Activated T-helper 2 cell treated with anti-CD3 and anti-CD28 coated beads, Interferon-gamma antibody, Interleukin-2, Interleukin-4, amounts not matched to agents 10 μg/mL and 5 μg/mL and 100 μg/mL, durations not matched to agents 14 hours and 24 hours and 36 hours (primary cell): ENCODE results near the gene HBQ1. TPM values are rescaled to one million over a fixed set of nuclear protein-coding genes. Genes with fewer than 3 reads are reported as not detected.
"Not testable (repeated sequence)": the region's sequence is repeated elsewhere in the genome, so short reads cannot be mapped to it uniquely, and the experiment has no call there.

Experiments
- DNase-seq: peaks from one replicate; pipeline ENCODE4 v3.0.0; 2021; ENCODE audit warnings: low spot score
- H3K27ac Mint-ChIP-seq: one replicate; pipeline ENCODE4 v1.8.0; 2021; ENCODE audit warnings: mixed read lengths
- H3K27me3 Mint-ChIP-seq: one replicate; pipeline ENCODE4 v1.8.0; 2021; ENCODE audit warnings: low read depth, mixed read lengths
- H3K36me3 Mint-ChIP-seq: one replicate; pipeline ENCODE4 v1.8.0; 2021; ENCODE audit warnings: low read depth, mixed read lengths
- H3K4me1 Mint-ChIP-seq: one replicate; pipeline ENCODE4 v1.8.0; 2021; ENCODE audit warnings: low read depth, mixed read lengths
- H3K4me3 Mint-ChIP-seq: one replicate; pipeline ENCODE4 v1.8.0; 2021; ENCODE audit warnings: low read depth, mild to moderate bottlenecking, moderate library complexity, mixed read lengths
- H3K9me3 Mint-ChIP-seq: one replicate; pipeline ENCODE4 v1.8.0; 2021; ENCODE audit warnings: mixed read lengths
- intact Hi-C: fragments of 100-400 bp; cut with micrococcal nuclease; formaldehyde crosslinking; loops from one replicate; pipeline ENCODE4 v1.15.1; 2023
- total RNA-seq: library from RNA; stranded (reverse); gene quantifications from 2 replicates; pipeline ENCODE4 v1.2.3, GENCODE V29; 2022

HBQ1 gene
- total RNA-seq, 1 donor from 2014 or later = 0.62 TPM

DNA sequence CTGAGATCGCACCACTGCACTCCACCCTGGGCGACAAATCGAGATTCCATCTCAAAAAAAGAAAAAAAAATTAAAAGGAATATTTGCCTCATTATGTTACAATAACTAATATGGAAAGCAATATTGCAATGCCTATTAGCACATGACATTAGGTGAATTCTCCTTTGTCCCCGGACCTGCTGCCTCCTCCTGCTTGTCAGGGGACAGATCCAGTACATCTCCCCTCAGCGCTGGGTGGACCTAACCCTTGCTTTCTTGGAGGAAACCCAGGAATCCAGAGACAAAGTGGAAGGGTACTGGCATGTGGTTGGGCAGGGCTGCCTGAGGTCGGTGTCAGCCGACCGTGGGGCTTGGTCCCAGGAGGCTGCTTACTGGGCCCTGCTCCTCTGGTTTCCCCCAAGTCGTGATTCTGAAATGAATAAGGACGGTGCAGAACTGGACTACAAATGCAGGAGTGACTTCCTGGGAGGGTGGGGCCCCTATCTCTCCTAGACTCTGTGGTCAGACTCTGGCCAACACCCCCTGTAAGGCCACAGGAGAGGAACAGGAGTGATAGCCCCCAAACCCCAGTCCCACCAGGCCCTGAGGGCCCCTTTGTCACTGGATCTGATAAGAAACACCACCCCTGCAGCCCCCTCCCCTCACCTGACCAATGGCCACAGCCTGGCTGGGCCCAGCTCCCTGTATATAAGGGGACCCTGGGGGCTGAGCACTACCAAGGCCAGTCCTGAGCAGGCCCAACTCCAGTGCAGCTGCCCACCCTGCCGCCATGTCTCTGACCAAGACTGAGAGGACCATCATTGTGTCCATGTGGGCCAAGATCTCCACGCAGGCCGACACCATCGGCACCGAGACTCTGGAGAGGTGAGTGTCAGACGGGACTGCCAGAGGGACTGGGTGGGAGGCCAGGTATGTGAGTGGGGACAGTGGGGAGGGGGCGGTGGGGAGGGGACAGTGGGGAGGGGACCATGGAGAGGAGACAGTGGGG lies 27.8 kb upstream of the HBQ1 start, which contains the start of gene HBZ:
Gene HBZ (plus strand): TSS at position 504 of the 988 bp plus-strand sequence. CDS start 266 bp downstream, at position 770.
- peaks cover 5% of the 10 kb centered on the region for H3K4me1 Mint-ChIP-seq
- no peak within 1 kb of the TSS for H3K4me3 Mint-ChIP-seq
- intact Hi-C loops = no loop called here
- no peaks in the 10 kb centered on the region for H3K36me3 Mint-ChIP-seq
- H3K9me3 Mint-ChIP-seq = no peaks in the 10 kb centered on the region
- peaks cover 37% of the 10 kb centered on the region for H3K27me3 Mint-ChIP-seq
- H3K27ac Mint-ChIP-seq = no peak within 1 kb of the TSS
- no peak for DNase-seq

DNA sequence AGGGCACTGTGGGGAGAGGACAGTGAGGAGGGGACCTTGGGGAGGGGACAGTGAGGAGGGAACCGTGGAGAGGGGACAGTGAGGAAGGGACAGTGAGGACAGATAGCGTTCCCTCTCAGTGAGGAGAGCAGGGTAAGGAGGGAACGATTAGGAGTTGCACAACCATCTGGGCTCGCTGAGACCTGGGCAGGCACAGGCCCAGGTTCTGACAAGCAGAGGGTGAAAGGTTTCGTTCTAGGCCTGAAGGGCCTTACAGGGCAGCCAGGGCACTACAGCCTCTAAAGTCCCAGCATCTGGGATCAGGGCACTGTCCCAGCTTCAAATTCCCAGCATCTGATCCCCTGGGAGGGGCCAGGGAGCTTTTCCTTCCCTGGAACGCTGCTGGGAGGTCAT lies 27.1 kb upstream of the HBQ1 start:
- H3K4me1 Mint-ChIP-seq, H3K9me3 Mint-ChIP-seq, H3K27ac Mint-ChIP-seq, H3K4me3 Mint-ChIP-seq, DNase-seq, H3K36me3 Mint-ChIP-seq, intact Hi-C loops: not testable (repeated sequence)
- H3K27me3 Mint-ChIP-seq = peaks cover 40% of the 10 kb centered on the region

DNA sequence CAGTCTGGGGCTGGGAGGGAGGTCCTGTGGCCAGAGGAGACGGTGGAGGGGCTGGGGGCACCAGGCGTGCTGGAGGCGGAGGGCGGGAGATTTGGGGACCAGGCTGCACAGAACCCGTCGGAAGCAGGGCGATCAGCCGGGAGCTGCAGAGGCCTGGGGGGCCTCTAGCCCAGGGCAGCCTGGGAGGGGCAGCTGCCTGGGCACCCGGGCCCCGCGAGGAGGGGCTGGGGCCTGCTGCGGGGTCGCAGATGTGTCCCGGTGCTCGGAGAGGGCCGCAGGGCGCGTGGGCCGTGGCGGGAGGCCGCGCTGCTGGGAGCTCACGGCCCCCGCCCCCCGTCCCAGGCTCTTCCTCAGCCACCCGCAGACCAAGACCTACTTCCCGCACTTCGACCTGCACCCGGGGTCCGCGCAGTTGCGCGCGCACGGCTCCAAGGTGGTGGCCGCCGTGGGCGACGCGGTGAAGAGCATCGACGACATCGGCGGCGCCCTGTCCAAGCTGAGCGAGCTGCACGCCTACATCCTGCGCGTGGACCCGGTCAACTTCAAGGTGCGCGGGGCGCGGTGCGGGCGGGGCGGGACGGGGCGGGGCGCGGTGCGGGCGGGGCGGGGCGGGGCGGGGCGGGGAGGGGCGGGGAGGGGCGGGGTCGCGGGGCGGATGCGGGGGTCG lies 26.6 kb upstream of the HBQ1 start:
- intact Hi-C loops, H3K9me3 Mint-ChIP-seq: not testable (repeated sequence)

DNA sequence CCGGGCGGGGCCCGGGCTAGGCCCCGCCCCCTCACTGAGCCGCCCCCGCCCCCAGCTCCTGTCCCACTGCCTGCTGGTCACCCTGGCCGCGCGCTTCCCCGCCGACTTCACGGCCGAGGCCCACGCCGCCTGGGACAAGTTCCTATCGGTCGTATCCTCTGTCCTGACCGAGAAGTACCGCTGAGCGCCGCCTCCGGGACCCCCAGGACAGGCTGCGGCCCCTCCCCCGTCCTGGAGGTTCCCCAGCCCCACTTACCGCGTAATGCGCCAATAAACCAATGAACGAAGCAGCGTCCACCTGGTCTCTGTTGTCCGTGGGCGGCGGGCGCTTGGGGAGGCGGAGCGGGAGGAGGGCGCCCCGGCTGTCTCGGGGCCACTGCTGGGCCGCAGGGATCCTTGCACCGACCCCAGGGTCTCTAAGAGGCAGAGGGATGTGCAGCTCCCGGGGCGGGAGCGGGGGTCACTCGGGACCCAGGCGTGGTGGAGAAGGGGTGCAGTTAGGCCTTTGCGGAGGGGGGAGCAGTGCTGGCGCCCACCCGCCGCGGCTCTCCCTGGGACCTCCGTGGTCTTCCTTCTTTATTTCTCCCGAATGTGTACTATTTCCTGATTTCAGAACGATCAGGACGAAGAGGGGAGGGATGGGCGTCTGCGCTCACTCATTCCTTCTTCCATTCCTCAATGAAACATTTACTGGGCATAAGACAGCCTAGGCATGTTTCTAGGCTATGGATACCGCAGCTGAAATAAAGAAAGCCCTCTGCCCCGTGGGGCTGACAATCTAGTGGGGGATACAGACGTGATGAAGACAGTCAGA lies 25.8 kb upstream of the HBQ1 start:
- peaks cover 41% of the 10 kb centered on the region for H3K27me3 Mint-ChIP-seq
- intact Hi-C loops = no loop called here

More for the DNA sequence above, 26.6 kb upstream of the HBQ1 start:
- H3K36me3 Mint-ChIP-seq, H3K27ac Mint-ChIP-seq, H3K4me3 Mint-ChIP-seq, H3K4me1 Mint-ChIP-seq, DNase-seq: not testable (repeated sequence)
- H3K27me3 Mint-ChIP-seq = peaks cover 43% of the 10 kb centered on the region

DNA sequence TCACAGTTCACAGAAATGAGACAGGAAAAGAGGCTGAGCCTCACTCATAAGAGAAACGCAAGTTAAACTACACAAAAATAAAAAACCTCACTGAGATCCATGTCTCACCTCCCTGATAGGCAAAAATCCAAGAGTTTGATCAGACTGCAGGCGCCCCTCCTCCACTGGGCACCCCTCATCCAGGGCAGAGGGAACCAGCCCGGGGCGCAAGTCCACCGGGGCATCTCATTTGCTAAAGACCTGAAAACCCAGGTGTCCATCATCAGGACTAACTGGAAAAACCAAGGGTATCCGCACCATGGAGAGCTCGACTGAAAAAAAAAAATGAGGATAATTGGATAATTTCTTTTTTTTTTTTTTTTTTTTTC lies 25.2 kb upstream of the HBQ1 start:
- intact Hi-C loops = no loop called here
- peaks cover 39% of the 10 kb centered on the region for H3K27me3 Mint-ChIP-seq
- H3K9me3 Mint-ChIP-seq = no peaks in the 10 kb centered on the region

More for the DNA sequence above, 25.8 kb upstream of the HBQ1 start:
- DNase-seq = no peak
- H3K4me1 Mint-ChIP-seq = peaks cover 5% of the 10 kb centered on the region
- no peaks in the 10 kb centered on the region for H3K9me3 Mint-ChIP-seq
- H3K36me3 Mint-ChIP-seq = no peaks in the 10 kb centered on the region
- H3K27ac Mint-ChIP-seq = no peak overlapping the region
- peak overlapping the region; percentile 66 for H3K4me3 Mint-ChIP-seq

DNA sequence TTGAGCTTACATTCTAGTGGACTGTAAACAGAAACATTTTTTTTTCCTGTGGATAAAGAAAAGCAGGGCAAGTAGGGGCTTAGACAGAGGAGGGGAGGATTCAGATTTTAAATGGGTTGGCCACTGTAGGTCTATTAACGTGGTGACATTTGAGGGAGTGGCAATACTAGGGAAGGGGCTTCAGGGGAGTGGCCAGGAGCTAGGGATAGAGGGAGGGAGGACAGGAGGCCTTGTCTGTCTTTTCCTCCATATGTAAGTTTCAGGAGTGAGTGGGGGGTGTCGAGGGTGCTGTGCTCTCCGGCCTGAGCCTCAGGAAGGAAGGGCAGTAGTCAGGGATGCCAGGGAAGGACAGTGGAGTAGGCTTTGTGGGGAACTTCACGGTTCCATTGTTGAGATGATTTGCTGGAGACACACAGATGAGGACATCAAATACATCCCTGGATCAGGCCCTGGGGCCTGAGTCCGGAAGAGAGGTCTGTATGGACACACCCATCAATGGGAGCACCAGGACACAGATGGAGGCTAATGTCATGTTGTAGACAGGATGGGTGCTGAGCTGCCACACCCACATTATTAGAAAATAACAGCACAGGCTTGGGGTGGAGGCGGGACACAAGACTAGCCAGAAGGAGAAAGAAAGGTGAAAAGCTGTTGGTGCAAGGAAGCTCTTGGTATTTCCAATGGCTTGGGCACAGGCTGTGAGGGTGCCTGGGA lies 21.0 kb upstream of the HBQ1 start:
- no peak for DNase-seq
- H3K27me3 Mint-ChIP-seq = peaks cover 32% of the 10 kb centered on the region
- H3K4me3 Mint-ChIP-seq = no peak overlapping the region
- intact Hi-C loops = no loop called here
- peaks cover 5% of the 10 kb centered on the region for H3K4me1 Mint-ChIP-seq
- no peaks in the 10 kb centered on the region for H3K9me3 Mint-ChIP-seq
- no peaks in the 10 kb centered on the region for H3K36me3 Mint-ChIP-seq
- no peak overlapping the region for H3K27ac Mint-ChIP-seq

More for the DNA sequence above, 25.2 kb upstream of the HBQ1 start:
- DNase-seq = no peak
- Mint-ChIP-seq H3K36me3 (no peaks in the 10 kb centered on the region), H3K27ac (no peak overlapping the region), H3K4me3 (peak overlapping the region; percentile 66), H3K4me1 (peaks cover 5% of the 10 kb centered on the region)

DNA sequence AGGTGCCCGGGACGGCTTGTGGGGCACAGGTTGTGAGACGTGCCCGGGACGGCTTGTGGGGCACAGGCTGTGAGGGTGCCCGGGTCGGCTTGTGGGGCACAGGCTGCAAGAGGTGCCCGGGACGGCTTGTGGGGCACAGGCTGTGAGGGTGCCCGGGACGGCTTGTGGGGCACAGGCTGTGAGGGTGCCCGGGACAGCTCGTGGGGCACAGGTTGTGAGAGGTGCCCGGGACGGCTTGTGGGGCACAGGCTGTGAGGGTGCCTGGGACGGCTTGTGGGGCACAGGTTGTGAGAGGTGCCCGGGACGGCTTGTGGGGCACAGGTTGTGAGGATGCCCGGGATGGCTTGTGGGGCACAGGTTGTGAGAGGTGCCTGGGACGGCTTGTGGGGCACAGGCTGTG lies 20.0 kb upstream of the HBQ1 start:
- H3K27me3 Mint-ChIP-seq = peaks cover 26% of the 10 kb centered on the region
- H3K27ac Mint-ChIP-seq, H3K36me3 Mint-ChIP-seq, DNase-seq, H3K4me1 Mint-ChIP-seq, H3K9me3 Mint-ChIP-seq, intact Hi-C loops, H3K4me3 Mint-ChIP-seq: not testable (repeated sequence)

DNA sequence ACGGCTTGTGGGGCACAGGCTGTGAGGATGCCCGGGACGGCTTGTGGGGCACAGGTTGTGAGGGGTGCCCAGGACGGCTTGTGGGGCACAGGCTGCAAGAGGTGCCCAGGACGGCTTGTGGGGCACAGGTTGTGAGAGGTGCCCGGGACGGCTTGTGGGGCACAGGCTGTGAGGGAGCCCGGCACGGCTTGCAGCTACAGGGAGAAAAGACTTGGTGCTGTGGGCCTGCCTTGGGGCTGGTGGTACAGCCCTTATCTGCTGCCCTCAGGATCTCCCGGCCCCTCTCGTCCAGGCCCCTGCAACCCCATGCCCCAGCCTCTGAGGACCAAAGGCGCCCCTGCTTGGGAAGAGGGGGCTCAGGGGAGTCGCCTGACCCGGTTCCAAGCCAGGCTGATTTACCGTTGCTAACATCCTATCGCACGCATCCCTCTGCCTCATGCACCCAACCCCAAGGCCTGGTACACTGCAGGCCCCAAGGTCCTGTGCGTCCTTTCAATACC lies 19.5 kb upstream of the HBQ1 start:
- H3K27me3 Mint-ChIP-seq = peaks cover 27% of the 10 kb centered on the region
- H3K4me1 Mint-ChIP-seq = no peaks in the 10 kb centered on the region
- no peak for DNase-seq
- no peaks in the 10 kb centered on the region for H3K36me3 Mint-ChIP-seq
- no peaks in the 10 kb centered on the region for H3K9me3 Mint-ChIP-seq
- H3K4me3 Mint-ChIP-seq = no peak overlapping the region
- H3K27ac Mint-ChIP-seq = no peak overlapping the region
- intact Hi-C loops = no loop called here

DNA sequence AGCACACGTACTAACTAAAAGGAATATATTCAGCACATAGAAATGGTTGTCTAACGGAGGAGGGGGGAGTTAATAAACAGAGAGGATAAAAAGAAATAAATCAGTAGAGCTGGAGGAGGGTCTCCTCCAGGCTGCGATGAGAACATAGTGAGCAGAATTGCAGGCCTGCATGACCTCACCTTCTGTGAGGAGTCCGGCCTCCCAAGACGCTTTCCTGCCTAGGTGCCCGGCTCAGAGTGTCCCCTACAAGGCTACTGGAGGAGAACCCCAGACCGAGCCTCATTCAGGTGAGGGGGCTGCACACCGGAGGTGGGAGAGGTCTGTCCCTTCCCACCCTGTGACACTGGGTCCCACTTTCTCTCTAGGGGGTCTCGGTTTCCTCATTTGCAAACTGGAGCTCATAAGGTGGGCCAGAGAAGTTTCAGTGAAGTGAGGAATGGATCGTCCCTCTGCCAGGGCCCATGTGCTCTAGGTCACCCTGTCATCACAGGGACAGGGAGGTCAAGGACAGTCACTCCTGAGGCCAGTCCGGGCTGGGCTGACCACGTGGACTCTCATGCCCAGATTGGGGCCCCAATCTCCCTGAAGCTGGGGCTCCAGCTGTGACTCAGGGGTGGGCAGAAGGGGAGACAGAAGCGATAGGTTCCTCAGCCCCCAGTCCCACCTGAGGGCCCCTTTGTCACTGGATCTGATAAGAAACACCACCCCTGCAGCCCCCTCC lies 17.8 kb upstream of the HBQ1 start:
- H3K9me3 Mint-ChIP-seq = no peaks in the 10 kb centered on the region
- no peaks in the 10 kb centered on the region for H3K36me3 Mint-ChIP-seq
- H3K27ac Mint-ChIP-seq = no peak overlapping the region
- H3K4me3 Mint-ChIP-seq = no peak overlapping the region
- intact Hi-C loops = no loop called here
- H3K27me3 Mint-ChIP-seq = peaks cover 33% of the 10 kb centered on the region
- DNase-seq = no peak
- H3K4me1 Mint-ChIP-seq = no peaks in the 10 kb centered on the region

DNA sequence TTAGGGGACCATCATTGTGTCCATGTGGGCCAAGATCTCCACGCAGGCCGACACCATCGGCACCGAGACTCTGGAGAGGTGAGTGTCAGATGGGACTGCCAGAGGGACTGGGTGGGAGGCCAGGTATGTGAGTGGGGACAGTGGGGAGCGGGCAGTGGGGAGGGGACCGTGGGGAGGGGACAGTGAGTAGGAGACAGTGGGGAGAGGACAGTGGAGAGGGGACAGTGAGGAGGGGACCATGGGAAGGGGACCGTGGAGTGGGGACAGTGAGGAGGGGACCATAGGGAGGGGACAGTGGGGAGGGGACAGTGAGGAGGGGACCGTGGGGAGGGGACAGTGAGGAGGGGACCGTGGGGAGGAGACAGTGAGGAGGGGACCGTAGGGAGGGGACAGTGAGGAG lies 17.1 kb upstream of the HBQ1 start:
- intact Hi-C loops, H3K4me3 Mint-ChIP-seq, H3K27ac Mint-ChIP-seq, DNase-seq, H3K9me3 Mint-ChIP-seq, H3K36me3 Mint-ChIP-seq, H3K4me1 Mint-ChIP-seq: not testable (repeated sequence)
- H3K27me3 Mint-ChIP-seq = peaks cover 36% of the 10 kb centered on the region

DNA sequence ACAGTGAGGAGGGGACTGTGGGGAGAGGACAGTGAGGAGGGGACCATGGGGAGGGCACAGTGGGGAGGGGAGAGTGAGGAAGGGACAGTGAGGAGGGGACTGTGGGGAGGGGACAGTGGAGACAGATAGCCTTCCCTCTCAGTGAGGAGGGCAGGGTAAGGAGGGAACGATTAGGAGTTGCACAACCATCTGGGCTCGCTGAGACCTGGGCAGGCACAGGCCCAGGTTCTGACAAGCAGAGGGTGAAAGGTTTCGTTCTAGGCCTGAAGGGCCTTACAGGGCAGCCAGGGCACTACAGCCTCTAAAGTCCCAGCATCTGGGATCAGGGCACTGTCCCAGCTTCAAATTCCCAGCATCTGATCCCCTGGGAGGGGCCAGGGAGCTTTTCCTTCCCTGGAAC lies 16.6 kb upstream of the HBQ1 start:
- intact Hi-C loops, DNase-seq, H3K4me1 Mint-ChIP-seq, H3K27ac Mint-ChIP-seq, H3K4me3 Mint-ChIP-seq, H3K36me3 Mint-ChIP-seq, H3K9me3 Mint-ChIP-seq: not testable (repeated sequence)
- H3K27me3 Mint-ChIP-seq = peaks cover 38% of the 10 kb centered on the region
